ENCODE measurements around the gene PTPRT. TPM values are rescaled to one million over a fixed set of nuclear protein-coding genes. Genes with fewer than 3 reads are reported as not detected.
A peak's percentile ranks its signal among the peaks of the same experiment; 100 is the strongest.

Gene PTPRT
- total RNA-seq, 1 donor, result 0.72 TPM

GRCh38 chr20:42083280-42083679 is 1106.4 kb downstream of the PTPRT start:
- DNase-seq (ENCODE audit: low read depth), result no peak
- H3K4me3 ChIP-seq (ENCODE audit: low read depth, low read length), result no peak overlapping the region
- TF ChIP-seq, protein P1, sequence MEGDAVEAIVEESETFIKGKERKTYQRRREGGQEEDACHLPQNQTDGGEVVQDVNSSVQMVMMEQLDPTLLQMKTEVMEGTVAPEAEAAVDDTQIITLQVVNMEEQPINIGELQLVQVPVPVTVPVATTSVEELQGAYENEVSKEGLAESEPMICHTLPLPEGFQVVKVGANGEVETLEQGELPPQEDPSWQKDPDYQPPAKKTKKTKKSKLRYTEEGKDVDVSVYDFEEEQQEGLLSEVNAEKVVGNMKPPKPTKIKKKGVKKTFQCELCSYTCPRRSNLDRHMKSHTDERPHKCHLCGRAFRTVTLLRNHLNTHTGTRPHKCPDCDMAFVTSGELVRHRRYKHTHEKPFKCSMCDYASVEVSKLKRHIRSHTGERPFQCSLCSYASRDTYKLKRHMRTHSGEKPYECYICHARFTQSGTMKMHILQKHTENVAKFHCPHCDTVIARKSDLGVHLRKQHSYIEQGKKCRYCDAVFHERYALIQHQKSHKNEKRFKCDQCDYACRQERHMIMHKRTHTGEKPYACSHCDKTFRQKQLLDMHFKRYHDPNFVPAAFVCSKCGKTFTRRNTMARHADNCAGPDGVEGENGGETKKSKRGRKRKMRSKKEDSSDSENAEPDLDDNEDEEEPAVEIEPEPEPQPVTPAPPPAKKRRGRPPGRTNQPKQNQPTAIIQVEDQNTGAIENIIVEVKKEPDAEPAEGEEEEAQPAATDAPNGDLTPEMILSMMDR (IDR thresholded peaks at IDR 0.05; ENCODE audit: insufficient read depth, low read length), result no peak

DNA sequence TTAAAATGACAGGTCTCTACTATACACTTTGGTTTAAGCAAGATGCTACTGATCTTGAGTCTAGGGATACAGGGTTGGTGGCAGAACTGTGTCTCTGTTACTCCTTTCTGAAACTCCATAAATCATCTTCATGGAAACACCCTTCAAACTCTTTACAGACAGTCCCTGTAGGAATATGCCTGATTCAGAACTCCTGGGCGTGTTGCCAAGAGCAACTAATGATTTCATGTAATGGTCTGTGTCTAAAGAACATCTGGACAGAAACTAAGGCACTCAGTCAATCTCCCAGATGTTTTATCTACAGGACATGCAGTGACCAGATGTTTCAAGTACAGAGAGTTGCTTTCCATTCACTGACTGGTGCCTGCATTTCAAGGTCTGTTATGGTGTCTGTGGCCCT is 1107.1 kb downstream of the PTPRT start:
- TF ChIP-seq, protein P1 (IDR thresholded peaks at IDR 0.05; ENCODE audit: insufficient read depth, low read length), result no peak
- no peak overlapping the region for H3K4me3 ChIP-seq (ENCODE audit: low read depth, low read length)
- peak; percentile 1 for DNase-seq (ENCODE audit: low read depth)

GRCh38 chr20:42080956-42081355 is 1108.8 kb downstream of the PTPRT start:
- TF ChIP-seq, protein P1 (IDR thresholded peaks at IDR 0.05; ENCODE audit: insufficient read depth, low read length), result no peak
- no peak overlapping the region for H3K4me3 ChIP-seq (ENCODE audit: low read depth, low read length)
- no peak for DNase-seq (ENCODE audit: low read depth)

- TF ChIP-seq, protein P1 (IDR thresholded peaks at IDR 0.05; ENCODE audit: insufficient read depth, low read length), result no peak
- no peak overlapping the region for H3K4me3 ChIP-seq (ENCODE audit: low read depth, low read length)
- no peak for DNase-seq (ENCODE audit: low read depth)
Measured at GRCh38 chr20:42074944-42075343, 1114.8 kb downstream of the PTPRT start.

- DNase-seq (ENCODE audit: low read depth), result no peak
- no peak overlapping the region for H3K4me3 ChIP-seq (ENCODE audit: low read depth, low read length)
- TF ChIP-seq, protein P1 (IDR thresholded peaks at IDR 0.05; ENCODE audit: insufficient read depth, low read length), result no peak
Measured at GRCh38 chr20:42067596-42067995, 1122.1 kb downstream of the PTPRT start.

- no peak overlapping the region for H3K4me3 ChIP-seq (ENCODE audit: low read depth, low read length)
- TF ChIP-seq, protein P1 (IDR thresholded peaks at IDR 0.05; ENCODE audit: insufficient read depth, low read length), result no peak
- DNase-seq (ENCODE audit: low read depth), result no peak
Measured at GRCh38 chr20:42067174-42067573, 1122.5 kb downstream of the PTPRT start.

- TF ChIP-seq, protein P1 (IDR thresholded peaks at IDR 0.05; ENCODE audit: insufficient read depth, low read length), result no peak
- no peak for DNase-seq (ENCODE audit: low read depth)
- H3K4me3 ChIP-seq (ENCODE audit: low read depth, low read length), result no peak overlapping the region
Measured at GRCh38 chr20:42063141-42063540, 1126.6 kb downstream of the PTPRT start.
